MM.1S (cell line): ENCODE data around the gene HSPB6.

Experiments used
- DNase-seq: peaks from one replicate; pipeline ENCODE4 v3.0.0-alpha.2; 2015
- H2AFZ ChIP-seq: fragments of 300-600 bp; sonication (generic); 2 replicates; pipeline ENCODE4 v1.6.0; 2016; ENCODE audit warnings: antibody characterized with exemption, low read length
- H3F3A ChIP-seq: fragments of 300-600 bp; sonication (generic); 2 replicates; pipeline ENCODE4 v1.6.1; 2016; ENCODE audit warnings: mild to moderate bottlenecking, antibody characterized with exemption, low read length, moderate library complexity, mixed read lengths; ENCODE audit not compliant: insufficient read depth
- H3K27ac ChIP-seq: fragments of 300-600 bp; sonication (generic); 2 replicates; pipeline ENCODE4 v1.5.1; 2016; ENCODE audit warnings: mild to moderate bottlenecking, low read length
- H3K27me3 ChIP-seq: fragments of 300-600 bp; sonication (generic); replicated peaks from 2 replicates; pipeline ENCODE4 v1.6.0; 2016; ENCODE audit warnings: low read length; ENCODE audit not compliant: insufficient read depth
- H3K36me3 ChIP-seq: fragments of 300-600 bp; sonication (generic); replicated peaks from 2 replicates; pipeline ENCODE4 v1.6.1; 2016; ENCODE audit warnings: mild to moderate bottlenecking, low read length, mixed read lengths; ENCODE audit not compliant: insufficient read depth
- H3K4me1 ChIP-seq: fragments of 300-600 bp; sonication (generic); 2 replicates; pipeline ENCODE4 v1.6.1; 2016; ENCODE audit warnings: low read length, mixed read lengths
- H3K4me2 ChIP-seq: fragments of 300-600 bp; sonication (generic); 2 replicates; pipeline ENCODE4 v1.6.0; 2016; ENCODE audit warnings: low read depth, low read length
- H3K4me3 ChIP-seq: fragments of 300-600 bp; sonication (generic); 2 replicates; pipeline ENCODE4 v1.5.1; 2016; ENCODE audit warnings: low read length, mixed read lengths
- H3K79me2 ChIP-seq: fragments of 300-600 bp; sonication (generic); 2 replicates; pipeline ENCODE4 v1.6.1; 2016; ENCODE audit warnings: mixed run types, low read length, mixed read lengths
- H3K9ac ChIP-seq: fragments of 300-600 bp; sonication (generic); 2 replicates; pipeline ENCODE4 v1.6.1; 2016; ENCODE audit warnings: low read length, mixed read lengths
- H3K9me2 ChIP-seq: fragments of 300-600 bp; sonication (generic); replicated peaks from 2 replicates; pipeline ENCODE4 v1.6.1; 2016; ENCODE audit warnings: mild to moderate bottlenecking, low read length, mixed read lengths; ENCODE audit not compliant: insufficient read depth
- H3K9me3 ChIP-seq: fragments of 300-600 bp; sonication (generic); replicated peaks from 2 replicates; pipeline ENCODE4 v1.6.1; 2016; ENCODE audit warnings: mild to moderate bottlenecking, low read length, mixed read lengths; ENCODE audit not compliant: insufficient read depth
- H4K20me1 ChIP-seq: fragments of 300-600 bp; sonication (generic); 2 replicates; pipeline ENCODE4 v1.6.1; 2016; ENCODE audit warnings: mild to moderate bottlenecking, low read length, moderate library complexity, mixed read lengths; ENCODE audit not compliant: insufficient read depth
- EZH2 ChIP-seq: fragments of 300-600 bp; sonication (generic); optimal IDR thresholded peaks from 2 replicates; pipeline ENCODE3; 2017; ENCODE audit warnings: low read depth, mild to moderate bottlenecking, antibody characterized with exemption, low read length, mixed read lengths
- EZH2phosphoT487 ChIP-seq: fragments of 300-600 bp; sonication (generic); IDR thresholded peaks from 2 replicates; pipeline ENCODE4 v1.6.1; 2018; ENCODE audit warnings: antibody characterized with exemption, low read length
- TF ChIP-seq, protein P1 (sequence below): fragments of 300-600 bp; sonication (generic); IDR thresholded peaks from 2 replicates; pipeline ENCODE4 v1.5.1; 2016; ENCODE audit warnings: antibody characterized with exemption, low read length, mixed read lengths

HSPB6 gene

GRCh38 chr19:35723671-35724070 lies 33.2 kb downstream of the HSPB6 start:
- Histone ChIP-seq H3K27ac (no peak overlapping the region), H3K36me3 (peaks cover 7% of the 10 kb centered on the region; the same call in 1 of the 2 replicates), H3K4me1 (0 out of 2 replicates have a peak, but pooled peaks cover 4% of the 10 kb centered on the region), H3K9me2 (no peaks in the 10 kb centered on the region), H3K9ac (no peak overlapping the region), H3K4me3 (no peak overlapping the region), H3F3A (no peaks in the 10 kb centered on the region), H3K9me3 (no peaks in the 10 kb centered on the region), H3K4me2 (no peak overlapping the region), H3K79me2 (peaks cover 35% of the 10 kb centered on the region), H2AFZ (no peak overlapping the region), H3K27me3 (no peaks in the 10 kb centered on the region), H4K20me1 (no peaks in the 10 kb centered on the region)
- TF ChIP-seq, protein P1, sequence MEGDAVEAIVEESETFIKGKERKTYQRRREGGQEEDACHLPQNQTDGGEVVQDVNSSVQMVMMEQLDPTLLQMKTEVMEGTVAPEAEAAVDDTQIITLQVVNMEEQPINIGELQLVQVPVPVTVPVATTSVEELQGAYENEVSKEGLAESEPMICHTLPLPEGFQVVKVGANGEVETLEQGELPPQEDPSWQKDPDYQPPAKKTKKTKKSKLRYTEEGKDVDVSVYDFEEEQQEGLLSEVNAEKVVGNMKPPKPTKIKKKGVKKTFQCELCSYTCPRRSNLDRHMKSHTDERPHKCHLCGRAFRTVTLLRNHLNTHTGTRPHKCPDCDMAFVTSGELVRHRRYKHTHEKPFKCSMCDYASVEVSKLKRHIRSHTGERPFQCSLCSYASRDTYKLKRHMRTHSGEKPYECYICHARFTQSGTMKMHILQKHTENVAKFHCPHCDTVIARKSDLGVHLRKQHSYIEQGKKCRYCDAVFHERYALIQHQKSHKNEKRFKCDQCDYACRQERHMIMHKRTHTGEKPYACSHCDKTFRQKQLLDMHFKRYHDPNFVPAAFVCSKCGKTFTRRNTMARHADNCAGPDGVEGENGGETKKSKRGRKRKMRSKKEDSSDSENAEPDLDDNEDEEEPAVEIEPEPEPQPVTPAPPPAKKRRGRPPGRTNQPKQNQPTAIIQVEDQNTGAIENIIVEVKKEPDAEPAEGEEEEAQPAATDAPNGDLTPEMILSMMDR: no peak
- TF ChIP-seq EZH2phosphoT487 (no peak), EZH2 (no peak)
- no peak for DNase-seq

DNA sequence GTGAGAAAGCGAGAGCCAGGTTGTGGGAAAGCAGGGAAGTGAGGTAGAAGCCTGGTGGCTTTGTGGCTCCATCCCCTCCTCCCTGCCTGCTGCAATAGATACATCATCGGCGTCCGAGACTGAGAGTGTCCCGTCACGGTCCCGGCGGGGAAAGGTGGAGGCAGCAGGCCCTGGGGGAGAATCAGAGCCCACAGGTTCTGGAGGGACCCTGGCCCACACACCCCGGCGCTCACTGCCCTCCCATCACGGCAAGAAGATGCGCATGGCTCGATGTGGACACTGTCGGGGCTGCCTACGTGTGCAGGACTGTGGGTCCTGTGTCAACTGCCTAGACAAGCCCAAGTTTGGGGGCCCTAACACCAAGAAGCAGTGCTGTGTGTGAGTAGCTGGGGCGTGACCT lies 33.9 kb downstream of the HSPB6 start:
- Histone ChIP-seq H3K9ac (no peak overlapping the region), H3K36me3 (peaks cover 7% of the 10 kb centered on the region; the same call in 1 of the 2 replicates)
- TF ChIP-seq EZH2phosphoT487: no peak
- TF ChIP-seq, protein P1: no peak
- no peak for TF ChIP-seq EZH2

DNA sequence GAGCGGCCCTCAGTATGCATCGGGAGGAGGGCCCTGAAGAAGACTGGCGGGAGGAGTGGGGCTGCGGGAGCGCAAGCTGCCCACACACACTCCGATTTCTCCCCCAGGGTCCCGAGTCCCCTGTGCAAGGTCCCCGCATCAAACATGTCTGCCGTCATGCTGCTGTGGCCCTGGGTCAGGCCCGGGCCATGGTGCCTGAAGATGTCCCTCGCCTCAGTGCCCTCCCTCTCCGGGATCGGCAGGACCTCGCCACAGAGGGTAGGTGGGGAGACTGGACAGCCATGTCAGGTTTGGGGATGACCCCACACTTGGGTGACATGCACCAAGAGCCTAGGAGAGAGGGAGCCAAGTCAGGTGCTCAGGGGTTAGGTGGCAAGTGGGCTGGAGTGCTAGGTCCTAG lies 34.4 kb downstream of the HSPB6 start:
- no peaks in the 10 kb centered on the region for H3K27me3 ChIP-seq
- H3K9me2 ChIP-seq: no peaks in the 10 kb centered on the region
- no peaks in the 10 kb centered on the region for H4K20me1 ChIP-seq
- no peak for DNase-seq
- no peak overlapping the region for H2AFZ ChIP-seq
- H3K9ac ChIP-seq: no peak overlapping the region
- H3K9me3 ChIP-seq: no peaks in the 10 kb centered on the region
- H3K4me2 ChIP-seq: no peak overlapping the region
- H3F3A ChIP-seq: no peaks in the 10 kb centered on the region
- H3K79me2 ChIP-seq: peaks cover 40% of the 10 kb centered on the region
- TF ChIP-seq EZH2 (no peak), EZH2phosphoT487 (no peak)
- TF ChIP-seq, protein P1: no peak
- H3K27ac ChIP-seq: no peak overlapping the region
- H3K36me3 ChIP-seq: peaks cover 7% of the 10 kb centered on the region; the same call in 1 of the 2 replicates
- no peak overlapping the region for H3K4me3 ChIP-seq
- H3K4me1 ChIP-seq: 0 out of 2 replicates have a peak, but pooled peaks cover 4% of the 10 kb centered on the region

More for the DNA sequence above, 33.9 kb downstream of the HSPB6 start:
- H3K79me2 ChIP-seq: peaks cover 40% of the 10 kb centered on the region
- H3K27me3 ChIP-seq: no peaks in the 10 kb centered on the region
- no peak overlapping the region for H3K27ac ChIP-seq
- no peak overlapping the region for H2AFZ ChIP-seq
- H4K20me1 ChIP-seq: no peaks in the 10 kb centered on the region
- no peak for DNase-seq
- H3K4me2 ChIP-seq: no peak overlapping the region
- no peaks in the 10 kb centered on the region for H3K9me2 ChIP-seq
- H3F3A ChIP-seq: no peaks in the 10 kb centered on the region
- 0 out of 2 replicates have a peak, but pooled peaks cover 4% of the 10 kb centered on the region for H3K4me1 ChIP-seq
- H3K4me3 ChIP-seq: no peak overlapping the region
- no peaks in the 10 kb centered on the region for H3K9me3 ChIP-seq
